ENCODE measurements around the gene ZNF474.
A peak's percentile ranks its signal among the peaks of the same experiment; 100 is the strongest.

- TF ChIP-seq CTCF (IDR thresholded peaks at IDR 0.05) (no peak), POLR2A (IDR thresholded peaks at IDR 0.05) (no peak), POLR2AphosphoS5 (IDR thresholded peaks at IDR 0.05) (peak in 2 of 3 donors; percentile 26 to 58)
Observed at GRCh38 chr5:122154910-122155309, 25.6 kb downstream of the ZNF474 start.

Data from transverse colon (tissue), 4 donors.